Bronchial epithelial cell (primary cell): ENCODE data around the gene TUB. TPM values are rescaled to one million over a fixed set of nuclear protein-coding genes. Genes with fewer than 3 reads are reported as not detected.

Experiments
- DNase-seq: peaks from one replicate; pipeline ENCODE4 v3.0.0-alpha.2; 2010; ENCODE audit warnings: low read depth
- FAIRE-seq: peaks from 2 replicates; lab custom pipeline; 2011; peaks lifted over from hg19 to GRCh38; lab: Jason Lieb, UNC
- H3K27me3 ChIP-seq: 2 replicates; pipeline ENCODE4 v1.5.1; 2011; ENCODE audit warnings: low read length; ENCODE audit not compliant: control insufficient read depth, insufficient read depth
- H3K36me3 ChIP-seq: 2 replicates; pipeline ENCODE4 v1.5.1; 2011; ENCODE audit warnings: low read length; ENCODE audit not compliant: control insufficient read depth, insufficient read depth
- H3K4me3 ChIP-seq: 2 replicates; pipeline ENCODE4 v1.5.1; 2011; ENCODE audit warnings: mild to moderate bottlenecking, low read depth, low read length, control low read depth
- CTCF ChIP-seq: IDR thresholded peaks from 2 replicates; pipeline ENCODE4 v1.5.1; 2011; ENCODE audit warnings: mild to moderate bottlenecking, moderate library complexity, low read length, control low read depth, inconsistent platforms; ENCODE audit not compliant: insufficient read depth, severe bottlenecking
- total RNA-seq: library from RNA; depleted of rRNA; stranded (reverse); fragments of >200 nt; gene quantifications from 2 replicates; pipeline ENCODE4 v1.2.1, GENCODE V29; 2014

TUB gene
- total RNA-seq, 1 donor from 2014 or later: 0.26 TPM

GRCh38 chr11:8087185-8087584 is 6.2 kb downstream of the TUB start:
- FAIRE-seq: no peak
- TF ChIP-seq CTCF: peak; percentile 29
- DNase-seq: no peak
- peaks cover 8% of the 10 kb centered on the region for H3K27me3 ChIP-seq
- no peak overlapping the region for H3K4me3 ChIP-seq
- no peaks in the 10 kb centered on the region for H3K36me3 ChIP-seq

GRCh38 chr11:8087756-8088155 is 6.7 kb downstream of the TUB start:
- no peak for TF ChIP-seq CTCF
- FAIRE-seq: no peak
- no peak for DNase-seq

GRCh38 chr11:8089791-8090510 is 8.9 kb downstream of the TUB start:
- peak; percentile 68 for DNase-seq

More at GRCh38 chr11:8087756-8088155, 6.7 kb downstream of the TUB start:
- Histone ChIP-seq H3K36me3 (no peaks in the 10 kb centered on the region), H3K27me3 (peaks cover 7% of the 10 kb centered on the region), H3K4me3 (no peak overlapping the region)

GRCh38 chr11:8090756-8091155 is 9.7 kb downstream of the TUB start:
- DNase-seq: no peak
- no peaks in the 10 kb centered on the region for H3K36me3 ChIP-seq
- peaks cover under 1% of the 10 kb centered on the region for H3K27me3 ChIP-seq
- no peak overlapping the region for H3K4me3 ChIP-seq
- no peak for FAIRE-seq
- peak; percentile 58 for TF ChIP-seq CTCF

More at GRCh38 chr11:8089791-8090510, 8.9 kb downstream of the TUB start:
- FAIRE-seq: no peak
- Histone ChIP-seq H3K36me3 (no peaks in the 10 kb centered on the region), H3K27me3 (peaks cover 4% of the 10 kb centered on the region), H3K4me3 (no peak overlapping the region)
- no peak for TF ChIP-seq CTCF

GRCh38 chr11:8091721-8092120 is 10.7 kb downstream of the TUB start:
- Histone ChIP-seq H3K36me3 (no peaks in the 10 kb centered on the region), H3K27me3 (no peaks in the 10 kb centered on the region), H3K4me3 (no peak overlapping the region)
- no peak for TF ChIP-seq CTCF
- FAIRE-seq (no peak), DNase-seq (no peak)
